Ascending aorta (tissue), 2 donors: ENCODE results near the gene TRIP10. TPM values are rescaled to one million over a fixed set of nuclear protein-coding genes. Genes with fewer than 3 reads are reported as not detected.

Experiments
- DNase-seq, 2 donors: peaks; one replicate each; pipeline ENCODE4 v3.0.0-alpha.2; 2019; ENCODE audit warnings: low spot score in 2 of 2
- H3K27ac ChIP-seq, 2 donors: fragments of 200-600 bp; sonication (generic); one replicate each; pipeline ENCODE4 v1.5.1; 2016 to 2017; ENCODE audit warnings: mild to moderate bottlenecking in 1 of 2
- H3K27me3 ChIP-seq: fragments of 200-600 bp; sonication (generic); one replicate; pipeline ENCODE4 v1.5.1; 2017
- H3K36me3 ChIP-seq, 2 donors: fragments of 200-600 bp; sonication (generic); one replicate each; pipeline ENCODE4 v1.5.1; 2016
- H3K4me1 ChIP-seq, 2 donors: fragments of 200-600 bp; sonication (generic); one replicate each; pipeline ENCODE4 v1.5.1; 2016 to 2017; ENCODE audit warnings: mild to moderate bottlenecking in 1 of 2
- H3K4me3 ChIP-seq, 2 donors: fragments of 200-600 bp; sonication (generic); one replicate each; pipeline ENCODE4 v1.5.1; 2016 to 2017; ENCODE audit warnings: mild to moderate bottlenecking in 1 of 2
- H3K9me3 ChIP-seq, 2 donors: fragments of 200-600 bp; sonication (generic); one replicate each; pipeline ENCODE4 v1.5.1; 2016
- intact Hi-C: fragments of 100-400 bp; cut with DNase I; formaldehyde crosslinking; loops from one replicate; pipeline ENCODE4 v1.15.1; 2023
- total RNA-seq: library from RNA; depleted of rRNA; stranded (reverse); fragments of >200 nt; gene quantifications from one replicate; pipeline ENCODE4 v1.1.0, GENCODE V29; 2016
- TF ChIP-seq, protein P1 (sequence below), 3 experiments: fragments of 200-600 bp in 2 of 3; fragments of 450-650 bp in 1 of 3; sonication (generic) in 2 of 3; IDR thresholded peaks; one replicate each; pipeline ENCODE4 v1.5.1; 2016 to 2019; ENCODE audit warnings: antibody characterized with exemption in 3 of 3, mild to moderate bottlenecking in 1 of 3, moderate library complexity in 1 of 3

Gene TRIP10
- total RNA-seq, 1 donor from 2014 or later: 109 TPM

DNA sequence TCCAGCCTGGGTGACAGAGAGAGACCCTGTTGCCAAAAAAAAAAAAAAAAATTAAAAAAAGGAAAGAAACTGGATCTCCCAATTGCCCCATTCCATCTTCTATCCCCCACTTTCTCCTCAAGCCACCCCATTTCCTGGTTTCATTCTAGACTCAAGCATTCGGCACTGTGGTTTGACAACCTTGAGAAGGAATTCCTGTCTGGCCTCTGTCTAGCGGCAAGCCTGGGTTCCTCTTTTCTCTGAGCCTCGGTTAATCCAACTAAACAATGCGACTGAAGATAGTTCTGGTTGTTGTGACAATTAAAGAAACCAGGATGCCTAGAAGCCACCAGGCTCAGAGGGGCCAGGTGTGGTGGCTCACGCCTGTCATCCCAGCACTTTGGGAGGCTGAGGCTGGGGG, 15.7 kb upstream of the TRIP10 start:
- Histone ChIP-seq H3K36me3 (no peaks in the 10 kb centered on the region), H3K4me3 (no peak overlapping the region), H3K9me3 (no peaks in the 10 kb centered on the region), H3K27me3 (no peaks in the 10 kb centered on the region), H3K4me1 (peaks cover 0 to 3% of the 10 kb centered on the region in 2 donors), H3K27ac (no peak overlapping the region)
- TF ChIP-seq, protein P1, sequence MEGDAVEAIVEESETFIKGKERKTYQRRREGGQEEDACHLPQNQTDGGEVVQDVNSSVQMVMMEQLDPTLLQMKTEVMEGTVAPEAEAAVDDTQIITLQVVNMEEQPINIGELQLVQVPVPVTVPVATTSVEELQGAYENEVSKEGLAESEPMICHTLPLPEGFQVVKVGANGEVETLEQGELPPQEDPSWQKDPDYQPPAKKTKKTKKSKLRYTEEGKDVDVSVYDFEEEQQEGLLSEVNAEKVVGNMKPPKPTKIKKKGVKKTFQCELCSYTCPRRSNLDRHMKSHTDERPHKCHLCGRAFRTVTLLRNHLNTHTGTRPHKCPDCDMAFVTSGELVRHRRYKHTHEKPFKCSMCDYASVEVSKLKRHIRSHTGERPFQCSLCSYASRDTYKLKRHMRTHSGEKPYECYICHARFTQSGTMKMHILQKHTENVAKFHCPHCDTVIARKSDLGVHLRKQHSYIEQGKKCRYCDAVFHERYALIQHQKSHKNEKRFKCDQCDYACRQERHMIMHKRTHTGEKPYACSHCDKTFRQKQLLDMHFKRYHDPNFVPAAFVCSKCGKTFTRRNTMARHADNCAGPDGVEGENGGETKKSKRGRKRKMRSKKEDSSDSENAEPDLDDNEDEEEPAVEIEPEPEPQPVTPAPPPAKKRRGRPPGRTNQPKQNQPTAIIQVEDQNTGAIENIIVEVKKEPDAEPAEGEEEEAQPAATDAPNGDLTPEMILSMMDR (IDR thresholded peaks at IDR 0.05): no peak
- intact Hi-C loops: no loop called here
- no peak for DNase-seq

DNA sequence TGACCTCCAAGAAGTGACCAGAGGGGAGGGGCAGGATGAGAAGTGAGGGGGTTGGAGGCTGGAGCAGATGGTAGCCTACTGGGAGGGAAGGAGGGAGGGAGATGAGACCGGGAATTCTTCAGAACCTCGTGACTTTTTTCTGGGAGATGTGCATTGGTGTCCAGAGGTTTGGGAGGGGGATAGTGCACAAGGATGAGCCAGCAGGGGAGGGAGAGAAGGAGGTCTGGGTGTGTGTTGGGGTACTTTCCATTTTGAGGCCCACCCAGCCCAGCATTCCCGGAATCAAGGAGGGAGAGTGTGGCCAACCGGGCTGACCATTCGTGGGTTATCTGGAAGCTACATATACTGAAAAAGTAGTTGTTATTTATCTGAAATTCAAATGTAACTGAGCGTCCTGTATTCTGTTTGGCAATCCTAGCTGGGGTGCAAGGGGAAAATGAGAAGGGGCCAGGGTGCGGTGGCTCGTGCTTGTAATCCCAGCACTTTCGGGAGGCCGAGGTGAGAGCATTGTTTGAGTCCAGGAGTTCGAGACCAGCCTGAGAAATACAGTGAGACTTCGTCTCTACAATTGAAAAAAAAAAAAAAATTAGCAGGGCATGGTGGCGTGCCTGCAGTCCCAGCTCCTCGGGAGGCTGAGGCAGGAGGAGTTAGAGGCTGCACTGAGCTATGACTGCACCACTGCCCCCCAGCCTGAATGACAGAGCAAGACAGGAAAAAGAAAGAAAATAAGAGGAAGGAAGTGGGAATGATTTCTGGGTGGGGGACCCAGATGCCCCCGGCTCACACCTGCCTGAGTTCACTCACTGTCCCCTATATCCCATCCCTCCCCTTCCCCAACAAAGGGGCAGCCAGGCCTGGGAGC, 14.6 kb upstream of the TRIP10 start:
- H3K4me3 ChIP-seq: no peak overlapping the region
- no peaks in the 10 kb centered on the region for H3K27me3 ChIP-seq
- TF ChIP-seq, protein P1 (IDR thresholded peaks at IDR 0.05): no peak
- intact Hi-C loops: no loop called here
- H3K4me1 ChIP-seq: peaks cover 0 to 3% of the 10 kb centered on the region in 2 donors
- H3K27ac ChIP-seq: no peak overlapping the region
- DNase-seq: no peak
- H3K9me3 ChIP-seq: no peaks in the 10 kb centered on the region
- no peaks in the 10 kb centered on the region for H3K36me3 ChIP-seq

DNA sequence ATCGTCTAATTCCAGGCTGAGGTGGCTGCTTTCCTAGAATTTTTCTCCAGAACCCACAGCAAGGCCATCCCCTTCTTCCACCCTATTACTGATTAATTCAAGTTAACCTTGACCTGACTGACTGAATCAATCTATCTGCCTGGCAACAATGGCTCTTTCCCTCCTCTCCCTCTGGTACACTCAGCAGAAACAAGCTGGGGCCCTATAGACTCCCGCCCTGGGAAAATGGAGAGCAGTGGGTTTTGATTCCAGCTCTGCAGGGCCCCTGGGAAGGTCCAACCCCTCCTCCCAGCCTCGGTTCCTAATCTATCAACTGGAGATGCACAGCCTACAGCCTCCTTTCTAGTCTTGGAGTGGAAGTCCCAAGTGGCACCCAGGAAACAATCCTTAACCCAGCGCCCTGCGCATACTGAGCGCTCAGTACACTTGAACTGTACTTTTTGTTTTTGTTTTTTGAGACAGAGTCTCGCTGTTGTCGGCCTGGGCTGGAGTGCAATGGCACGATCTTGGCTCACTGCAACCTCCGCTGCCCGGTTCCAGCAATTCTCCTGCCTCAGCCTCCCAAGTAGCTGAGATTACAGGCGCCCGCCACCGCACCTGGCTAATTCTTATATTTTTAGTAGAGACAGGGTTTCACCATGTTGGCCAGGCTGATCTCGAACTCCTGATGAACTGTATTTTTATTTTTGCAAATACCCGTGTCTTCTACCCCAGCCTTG, 13.8 kb upstream of the TRIP10 start:
- Histone ChIP-seq H3K27me3 (no peaks in the 10 kb centered on the region), H3K36me3 (peaks cover 0 to under 1% of the 10 kb centered on the region in 2 donors), H3K27ac (no peak overlapping the region), H3K9me3 (no peaks in the 10 kb centered on the region), H3K4me3 (no peak overlapping the region), H3K4me1 (peaks cover 0 to 3% of the 10 kb centered on the region in 2 donors)
- TF ChIP-seq, protein P1 (IDR thresholded peaks at IDR 0.05): no peak
- intact Hi-C loops: no loop called here
- DNase-seq: no peak

DNA sequence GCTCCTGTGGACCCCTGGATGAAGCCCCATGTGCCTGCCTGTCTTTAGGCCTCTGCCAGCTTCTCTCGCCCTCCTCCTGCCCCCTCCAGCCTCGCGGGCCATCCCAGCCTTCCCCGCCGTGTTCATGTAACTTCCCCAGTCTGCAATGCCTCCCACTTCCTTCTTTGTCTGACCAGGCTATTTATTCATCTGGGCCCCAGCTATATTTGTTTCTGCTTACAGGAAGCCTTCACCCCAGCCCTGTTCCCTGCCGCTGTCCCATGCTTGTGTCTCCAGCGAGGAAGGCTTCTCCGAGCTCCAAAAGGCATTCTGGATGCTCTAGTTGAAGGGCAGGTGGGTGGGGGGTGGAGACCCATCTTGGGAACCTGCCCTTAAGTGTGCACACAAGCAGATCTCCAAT, 11.1 kb upstream of the TRIP10 start:
- TF ChIP-seq, protein P1 (IDR thresholded peaks at IDR 0.05): no peak
- H3K9me3 ChIP-seq: no peaks in the 10 kb centered on the region
- DNase-seq: no peak
- H3K4me1 ChIP-seq: peaks cover 0 to under 1% of the 10 kb centered on the region in 2 donors
- no peak overlapping the region for H3K4me3 ChIP-seq
- intact Hi-C loops: no loop called here
- no peak overlapping the region for H3K27ac ChIP-seq
- H3K36me3 ChIP-seq: peaks cover 17 to 27% of the 10 kb centered on the region in 2 donors
- no peaks in the 10 kb centered on the region for H3K27me3 ChIP-seq

DNA sequence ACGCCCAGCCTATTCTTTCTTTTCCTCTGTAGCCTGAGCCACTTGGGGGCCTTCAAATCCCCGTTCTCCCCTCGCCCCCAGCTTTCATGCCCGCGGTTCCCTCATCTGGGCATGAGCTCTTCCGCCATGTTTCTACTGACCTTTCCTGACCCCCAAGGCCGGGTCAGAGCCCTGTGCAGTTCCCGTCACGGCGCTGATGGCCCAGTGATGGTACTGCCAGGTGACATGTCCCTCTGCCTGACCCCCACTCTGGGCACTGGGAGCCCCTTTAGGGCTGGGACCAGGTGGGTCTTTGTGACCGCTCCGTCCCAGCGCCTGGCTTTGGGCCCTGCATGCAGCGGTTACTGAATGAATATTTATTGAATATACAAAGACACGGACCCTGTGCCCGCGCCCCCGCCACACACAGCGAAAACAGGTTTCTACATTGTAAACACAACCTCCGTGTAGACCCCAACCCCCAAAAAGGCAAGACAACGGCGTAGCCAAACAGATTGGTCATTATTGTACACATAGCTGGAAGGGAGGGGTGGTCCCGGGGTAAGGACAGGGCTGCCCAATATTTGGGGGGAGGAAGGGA, 9.8 kb upstream of the TRIP10 start:
- intact Hi-C loops: loop anchor here (10.0 kb wide), 3 partner anchors 305 to 1105 kb away; partner anchors contain the start of genes KHSRP, SAFB, SAFB2 and ZNF358
- Histone ChIP-seq H3K4me1 (no peaks in the 10 kb centered on the region), H3K9me3 (no peaks in the 10 kb centered on the region), H3K27ac (peak overlapping the region in 1 of 2 donors; percentile 11), H3K36me3 (peaks cover 18 to 32% of the 10 kb centered on the region in 2 donors), H3K4me3 (no peak overlapping the region), H3K27me3 (no peaks in the 10 kb centered on the region)
- TF ChIP-seq, protein P1 (IDR thresholded peaks at IDR 0.05): no peak
- DNase-seq: no peak
